Measurements from ENCODE around the gene GLB1L2. TPM values are rescaled to one million over a fixed set of nuclear protein-coding genes. Genes with fewer than 3 reads are reported as not detected.
"Not testable (repeated sequence)": the region's sequence is repeated elsewhere in the genome, so short reads cannot be mapped to it uniquely, and the experiment has no call there.

Gene GLB1L2
- total RNA-seq, 1 experiment from 2014 or later, result 27.1 TPM

GRCh38 chr11:134321373-134321772 is 10.4 kb upstream of the GLB1L2 start:
- intact Hi-C loops (cut with micrococcal nuclease); H3K9me2 ChIP-seq (ENCODE audit: insufficient read depth); H2AFZ ChIP-seq (ENCODE audit: low read depth, low read length, poor library complexity, severe bottlenecking); RAD21 ChIA-PET (ENCODE audit: low non-redundant PET in 1 of 2, low total read pairs in 2 of 2, uncharacterized antibody in 2 of 2, unreplicated experiment in 2 of 2); ATAC-seq; POLR2A ChIA-PET; BruUV-seq (replicated peaks); H3K36me3 ChIP-seq (ENCODE audit: control insufficient read depth in 1 of 2, insufficient read depth in 2 of 2, low read length in 2 of 2); H3K79me2 ChIP-seq (ENCODE audit: insufficient read depth, low read length); H3K27me3 ChIP-seq (ENCODE audit: insufficient read depth, low read length); DNase-seq (ENCODE audit: low read depth, low spot score); H3K4me3 ChIP-seq (replicated peaks in 1 of 2; ENCODE audit: low read depth in 1 of 2, low read length in 2 of 2); H3K27ac ChIP-seq (ENCODE audit: low read depth, low read length); H3K9me3 ChIP-seq (ENCODE audit: control insufficient read depth in 1 of 2, insufficient read depth in 1 of 2, low read depth in 1 of 2, low read length in 2 of 2); H3K4me1 ChIP-seq (ENCODE audit: control insufficient read depth in 1 of 2, insufficient read depth in 2 of 2, low read length in 2 of 2); H3K9ac ChIP-seq (ENCODE audit: low read length); H3K4me2 ChIP-seq (ENCODE audit: low read length); CTCF ChIA-PET; H4K20me1 ChIP-seq (ENCODE audit: insufficient read depth): not testable (repeated sequence)

- CTCF ChIA-PET, result no interaction called here
- Histone ChIP-seq H2AFZ (ENCODE audit: low read depth, low read length, poor library complexity, severe bottlenecking) (no peak overlapping the region), H3K4me2 (ENCODE audit: low read length) (no peak overlapping the region), H3K36me3 (ENCODE audit: control insufficient read depth in 1 of 2, insufficient read depth in 2 of 2, low read length in 2 of 2) (no peaks in the 10 kb centered on the region), H3K4me1 (ENCODE audit: control insufficient read depth in 1 of 2, insufficient read depth in 2 of 2, low read length in 2 of 2) (no peaks in the 10 kb centered on the region), H4K20me1 (ENCODE audit: insufficient read depth) (no peaks in the 10 kb centered on the region), H3K79me2 (ENCODE audit: insufficient read depth, low read length) (no peaks in the 10 kb centered on the region), H3K27ac (ENCODE audit: low read depth, low read length) (no peak overlapping the region), H3K27me3 (ENCODE audit: insufficient read depth, low read length) (no peaks in the 10 kb centered on the region), H3K9ac (ENCODE audit: low read length) (no peak overlapping the region), H3K9me3 (ENCODE audit: control insufficient read depth in 1 of 2, insufficient read depth in 1 of 2, low read depth in 1 of 2, low read length in 2 of 2) (no peaks in the 10 kb centered on the region), H3K4me3 (replicated peaks in 1 of 2; ENCODE audit: low read depth in 1 of 2, low read length in 2 of 2) (no peak overlapping the region), H3K9me2 (ENCODE audit: insufficient read depth) (no peaks in the 10 kb centered on the region)
- DNase-seq (ENCODE audit: low read depth, low spot score) (no peak), ATAC-seq (no peak)
- intact Hi-C loops (cut with micrococcal nuclease), result no loop called here
- BruUV-seq (replicated peaks), result no TSS peak
- POLR2A ChIA-PET, result no interaction called here
- RAD21 ChIA-PET (ENCODE audit: low non-redundant PET in 1 of 2, low total read pairs in 2 of 2, uncharacterized antibody in 2 of 2, unreplicated experiment in 2 of 2), result no interaction called here
- no peak for TF ChIP-seq EGR1 (IDR thresholded peaks at IDR 0.05; ENCODE audit: low read depth)
- TF ChIP-seq POLR2AphosphoS5 (IDR thresholded peaks at IDR 0.05; ENCODE audit: low read depth, low read length), result no peak
- no peak for TF ChIP-seq ZFX (IDR thresholded peaks at IDR 0.05)
- TF ChIP-seq, protein P1, sequence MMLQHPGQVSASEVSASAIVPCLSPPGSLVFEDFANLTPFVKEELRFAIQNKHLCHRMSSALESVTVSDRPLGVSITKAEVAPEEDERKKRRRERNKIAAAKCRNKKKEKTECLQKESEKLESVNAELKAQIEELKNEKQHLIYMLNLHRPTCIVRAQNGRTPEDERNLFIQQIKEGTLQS (IDR thresholded peaks at IDR 0.05), result no peak
- TF ChIP-seq JUND (IDR thresholded peaks at IDR 0.05), result no peak
- TF ChIP-seq CEBPB (IDR thresholded peaks at IDR 0.05; ENCODE audit: low read depth), result no peak
- TF ChIP-seq CBX3 (IDR thresholded peaks at IDR 0.05; ENCODE audit: low read depth), result no peak
- no peak for TF ChIP-seq EZH2phosphoT487 (IDR thresholded peaks at IDR 0.05; ENCODE audit: borderline replicate concordance)
- TF ChIP-seq YY1 (IDR thresholded peaks at IDR 0.05; ENCODE audit: extremely low read depth, insufficient replicate concordance, low read depth, low read length), result no peak
- no peak for TF ChIP-seq SRF (IDR thresholded peaks at IDR 0.05; ENCODE audit: low read depth)
- TF ChIP-seq CTCF (IDR thresholded peaks at IDR 0.05 in 2 of 3, conservative IDR thresholded peaks at IDR 0.05 in 1 of 3; ENCODE audit: borderline replicate concordance in 1 of 3, insufficient read depth in 1 of 3, low read depth in 2 of 3, low read length in 2 of 3), result no peak
- TF ChIP-seq, protein P2, sequence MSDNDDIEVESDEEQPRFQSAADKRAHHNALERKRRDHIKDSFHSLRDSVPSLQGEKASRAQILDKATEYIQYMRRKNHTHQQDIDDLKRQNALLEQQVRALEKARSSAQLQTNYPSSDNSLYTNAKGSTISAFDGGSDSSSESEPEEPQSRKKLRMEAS (IDR thresholded peaks at IDR 0.05), result no peak
- TF ChIP-seq, protein P3, sequence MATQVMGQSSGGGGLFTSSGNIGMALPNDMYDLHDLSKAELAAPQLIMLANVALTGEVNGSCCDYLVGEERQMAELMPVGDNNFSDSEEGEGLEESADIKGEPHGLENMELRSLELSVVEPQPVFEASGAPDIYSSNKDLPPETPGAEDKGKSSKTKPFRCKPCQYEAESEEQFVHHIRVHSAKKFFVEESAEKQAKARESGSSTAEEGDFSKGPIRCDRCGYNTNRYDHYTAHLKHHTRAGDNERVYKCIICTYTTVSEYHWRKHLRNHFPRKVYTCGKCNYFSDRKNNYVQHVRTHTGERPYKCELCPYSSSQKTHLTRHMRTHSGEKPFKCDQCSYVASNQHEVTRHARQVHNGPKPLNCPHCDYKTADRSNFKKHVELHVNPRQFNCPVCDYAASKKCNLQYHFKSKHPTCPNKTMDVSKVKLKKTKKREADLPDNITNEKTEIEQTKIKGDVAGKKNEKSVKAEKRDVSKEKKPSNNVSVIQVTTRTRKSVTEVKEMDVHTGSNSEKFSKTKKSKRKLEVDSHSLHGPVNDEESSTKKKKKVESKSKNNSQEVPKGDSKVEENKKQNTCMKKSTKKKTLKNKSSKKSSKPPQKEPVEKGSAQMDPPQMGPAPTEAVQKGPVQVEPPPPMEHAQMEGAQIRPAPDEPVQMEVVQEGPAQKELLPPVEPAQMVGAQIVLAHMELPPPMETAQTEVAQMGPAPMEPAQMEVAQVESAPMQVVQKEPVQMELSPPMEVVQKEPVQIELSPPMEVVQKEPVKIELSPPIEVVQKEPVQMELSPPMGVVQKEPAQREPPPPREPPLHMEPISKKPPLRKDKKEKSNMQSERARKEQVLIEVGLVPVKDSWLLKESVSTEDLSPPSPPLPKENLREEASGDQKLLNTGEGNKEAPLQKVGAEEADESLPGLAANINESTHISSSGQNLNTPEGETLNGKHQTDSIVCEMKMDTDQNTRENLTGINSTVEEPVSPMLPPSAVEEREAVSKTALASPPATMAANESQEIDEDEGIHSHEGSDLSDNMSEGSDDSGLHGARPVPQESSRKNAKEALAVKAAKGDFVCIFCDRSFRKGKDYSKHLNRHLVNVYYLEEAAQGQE (IDR thresholded peaks at IDR 0.05; ENCODE audit: low read depth), result no peak
- TF ChIP-seq RAD21 (IDR thresholded peaks at IDR 0.05; ENCODE audit: low read depth), result no peak
- no peak for TF ChIP-seq ELF1 (IDR thresholded peaks at IDR 0.05; ENCODE audit: borderline replicate concordance, low read depth)
Observed at GRCh38 chr11:134322553-134322952, 9.2 kb upstream of the GLB1L2 start.

Measured in HCT116 (cell line).